ENCODE data around the gene MZT2B.
"Not testable (repeated sequence)": the region's sequence is repeated elsewhere in the genome, so short reads cannot be mapped to it uniquely, and the experiment has no call there.

MZT2B gene

DNA sequence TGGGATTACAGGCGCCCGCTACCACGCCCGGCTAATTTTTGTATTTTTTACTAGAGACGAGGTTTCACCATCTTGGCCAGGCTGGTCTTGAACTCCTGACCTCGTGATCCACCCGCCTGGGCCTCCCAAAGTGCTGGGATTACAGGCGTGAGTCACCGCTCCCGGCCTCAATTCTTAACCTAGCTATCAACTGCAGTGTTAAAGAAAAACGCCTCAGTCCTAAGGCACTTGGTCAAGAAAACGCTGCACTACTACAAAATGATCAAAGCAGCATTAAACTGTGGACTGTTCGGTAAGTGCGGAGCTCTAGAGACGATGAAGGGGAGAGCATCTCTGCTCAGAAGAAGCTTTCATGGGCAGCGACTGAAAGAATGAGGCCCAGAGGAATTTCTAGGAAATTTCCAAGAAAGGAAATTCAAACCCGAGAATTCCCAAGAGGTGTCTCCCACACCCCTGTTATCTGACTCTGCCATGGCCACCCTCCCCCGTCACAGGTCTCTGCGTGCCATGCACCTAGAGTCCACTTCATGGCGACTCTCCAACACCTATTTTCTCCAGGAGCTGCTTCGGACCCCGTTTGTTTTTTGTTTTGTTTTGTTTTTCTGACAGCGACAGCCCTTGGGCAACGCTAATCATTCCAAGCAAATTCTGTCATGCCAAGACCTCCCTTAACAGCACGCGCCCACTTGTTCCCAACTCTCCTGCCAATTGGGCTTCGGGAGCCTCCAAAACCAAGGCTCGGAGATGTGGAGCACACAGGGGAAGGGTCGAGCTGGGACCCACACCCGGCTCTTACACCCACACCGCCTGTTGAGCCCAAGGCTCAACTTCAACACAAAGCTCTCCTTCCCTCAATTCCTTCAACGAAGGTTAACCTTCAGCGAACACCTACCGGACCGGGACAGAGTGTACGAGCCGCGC is 1.4 kb upstream of the MZT2B start:
- not testable (repeated sequence) for DNase-seq

DNA sequence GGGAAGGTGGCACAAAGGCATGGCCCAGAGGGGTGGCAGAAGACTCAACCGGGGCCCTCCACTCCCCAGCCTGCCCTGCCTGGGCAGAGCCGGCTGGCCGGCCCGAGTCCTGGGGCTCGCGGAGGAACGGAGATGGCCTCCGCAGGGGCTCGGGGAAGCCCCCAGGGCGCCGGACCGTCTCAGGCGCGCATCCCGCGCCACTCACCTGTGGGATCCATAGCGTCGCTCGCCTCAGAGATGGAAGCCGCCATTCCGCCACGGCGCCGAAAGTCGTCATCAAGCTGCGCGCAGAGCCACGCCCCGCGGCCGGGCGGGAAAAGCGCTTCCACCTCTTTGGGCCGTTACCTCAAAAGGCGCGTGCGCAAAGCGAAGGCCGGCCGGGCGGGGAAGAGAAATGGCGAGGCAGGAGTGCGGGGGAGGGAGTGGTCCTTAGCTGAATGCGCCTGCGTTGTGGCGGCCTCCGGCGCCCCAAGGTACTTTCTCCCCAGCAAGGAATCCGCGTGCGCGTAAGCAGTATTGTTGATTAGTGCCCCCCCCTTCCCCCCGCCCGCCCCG is 660 bp upstream of the MZT2B start, which contains the start of gene SMPD4:
Gene SMPD4, minus strand, starts transcription at position 278 of the 555 bp plus-strand sequence. CDS start 5,010 bp downstream, outside the sequence.
- peak; percentile 98 for DNase-seq

DNA sequence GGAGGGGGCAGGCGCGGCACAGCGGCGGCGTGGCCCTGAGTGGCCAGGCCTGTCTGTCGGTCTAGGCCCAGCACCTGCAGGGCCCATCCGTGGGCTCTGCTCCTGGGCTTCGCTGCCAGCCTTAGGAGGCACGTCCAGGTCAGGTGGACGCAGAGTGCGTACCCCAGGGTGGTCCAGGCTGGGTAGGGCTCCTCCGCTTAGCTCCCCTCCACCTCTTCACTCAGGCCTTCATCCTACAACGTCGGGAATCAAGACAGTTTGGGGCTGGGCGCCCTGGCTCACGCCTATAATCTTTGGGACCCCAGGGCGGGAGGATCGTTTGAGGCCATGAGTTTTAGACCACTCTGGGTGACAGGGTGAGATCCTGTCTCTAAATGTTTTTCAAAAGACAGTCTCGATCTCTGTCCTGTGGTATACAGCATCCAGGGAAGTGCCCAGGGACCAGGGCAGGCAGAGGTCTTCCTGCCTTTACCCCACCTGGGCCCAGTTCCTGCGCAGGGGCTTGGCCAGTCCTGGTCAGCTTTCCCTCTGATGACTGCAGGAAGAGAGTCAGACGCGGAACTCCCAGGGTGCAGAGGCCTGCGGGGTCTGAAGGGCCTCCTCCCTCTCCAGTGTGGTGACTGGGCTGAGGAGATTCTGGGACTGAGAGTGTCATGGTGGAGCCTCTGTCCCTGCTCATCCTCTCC is 907 bp downstream of the MZT2B start:
- DNase-seq, result not testable (repeated sequence)

DNA sequence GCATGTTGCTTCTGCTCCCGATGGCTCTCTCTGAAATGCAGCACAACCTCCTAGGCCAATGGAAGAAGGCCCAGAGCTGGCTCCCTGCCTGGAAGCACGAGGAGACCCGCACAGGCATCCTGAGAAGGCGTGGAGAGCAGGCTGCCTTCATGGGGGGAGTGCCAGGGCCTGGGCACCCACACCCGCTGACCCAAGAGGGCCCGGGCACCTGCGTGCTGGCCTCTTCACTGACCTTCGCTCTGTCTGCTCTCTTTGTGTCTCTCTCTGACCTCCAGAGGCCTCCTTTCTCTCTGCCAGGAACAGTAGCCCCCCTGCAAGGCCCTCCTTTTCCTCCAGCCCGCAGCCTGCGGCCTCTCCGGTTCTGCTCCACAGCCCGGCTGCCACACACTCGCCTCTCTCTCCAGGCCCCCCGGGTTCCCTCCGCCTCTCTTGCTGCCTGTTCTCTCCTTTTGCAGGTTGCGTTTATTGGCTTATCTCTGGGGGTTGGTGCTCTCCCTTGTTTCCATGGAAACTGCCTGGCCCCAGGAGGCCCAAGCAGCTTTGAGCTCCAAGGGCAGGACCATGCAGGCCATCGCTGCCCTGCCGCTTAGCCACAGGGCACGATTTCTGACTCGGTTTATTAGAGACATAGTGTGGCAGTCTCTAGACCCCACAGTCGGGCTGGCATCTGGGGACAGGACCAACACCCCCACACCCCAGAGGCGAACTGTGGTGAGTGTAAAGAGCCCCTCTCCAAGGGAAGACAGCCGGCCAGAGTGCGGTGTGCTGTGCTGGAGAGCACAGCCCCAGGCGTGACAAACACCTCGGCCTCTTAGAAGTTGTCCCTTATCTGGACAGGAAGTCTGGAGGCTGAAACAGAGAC is 1.7 kb downstream of the MZT2B start:
- no peak for DNase-seq

DNA sequence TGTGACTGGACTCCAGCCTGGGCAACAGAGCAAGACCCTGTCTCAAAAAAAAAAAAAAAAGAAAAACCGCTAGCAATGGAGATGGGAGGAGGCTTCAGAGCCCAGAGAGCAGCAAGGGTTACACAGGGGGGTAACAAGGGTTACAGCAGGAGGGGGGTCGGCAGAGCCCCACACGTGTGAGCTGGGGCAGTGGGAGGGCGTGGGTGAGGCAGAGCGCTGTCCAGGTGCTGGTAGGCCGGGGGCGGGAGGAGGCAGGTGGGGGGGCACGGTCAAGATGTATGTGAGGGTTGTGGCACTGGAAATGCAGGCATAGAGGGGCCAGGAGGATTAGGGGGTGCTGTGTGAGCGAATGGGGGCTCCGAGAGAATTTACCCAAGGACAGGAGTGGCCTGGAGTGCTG is 3.4 kb downstream of the MZT2B start:
- no peak for DNase-seq

DNA sequence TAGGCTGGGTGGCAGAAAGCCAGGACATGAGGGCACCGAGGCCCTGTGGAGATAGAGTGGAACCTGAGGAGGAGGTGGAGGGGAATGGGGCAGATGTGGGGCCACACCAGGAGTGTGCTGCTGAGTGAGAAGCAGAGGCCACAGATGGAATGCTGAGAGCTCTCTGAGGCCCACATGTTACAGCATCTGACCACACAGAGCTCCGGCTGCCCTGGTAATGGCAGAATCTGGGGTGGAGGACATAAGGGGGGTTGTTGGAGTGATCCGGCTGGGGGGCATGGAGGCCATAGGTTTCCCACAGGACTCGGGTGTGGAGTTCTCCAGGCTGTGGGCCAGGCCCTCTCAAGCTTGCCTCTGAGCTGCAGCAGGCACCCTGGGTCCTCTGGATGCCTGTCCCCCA is 3.8 kb downstream of the MZT2B start:
- no peak for DNase-seq

DNA sequence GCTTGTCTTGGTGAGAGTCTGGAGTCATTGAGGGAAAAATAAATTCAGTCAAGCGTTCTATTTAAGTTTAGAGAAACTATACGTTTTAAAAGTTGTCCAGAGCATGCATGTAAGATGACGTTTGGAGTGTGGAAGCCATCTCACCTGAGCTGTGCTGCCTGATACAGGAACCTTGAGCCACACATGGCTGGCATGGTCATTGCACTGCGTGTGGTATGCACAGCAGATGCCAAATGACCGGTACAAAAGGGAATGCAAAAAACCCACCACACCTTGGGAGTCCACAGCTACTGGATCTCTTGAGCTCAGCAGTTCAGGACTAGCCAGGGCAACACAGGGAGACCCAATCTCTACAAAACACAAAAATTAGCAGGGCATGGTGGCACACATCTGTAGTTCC is 4.3 kb downstream of the MZT2B start:
- DNase-seq, result no peak

DNA sequence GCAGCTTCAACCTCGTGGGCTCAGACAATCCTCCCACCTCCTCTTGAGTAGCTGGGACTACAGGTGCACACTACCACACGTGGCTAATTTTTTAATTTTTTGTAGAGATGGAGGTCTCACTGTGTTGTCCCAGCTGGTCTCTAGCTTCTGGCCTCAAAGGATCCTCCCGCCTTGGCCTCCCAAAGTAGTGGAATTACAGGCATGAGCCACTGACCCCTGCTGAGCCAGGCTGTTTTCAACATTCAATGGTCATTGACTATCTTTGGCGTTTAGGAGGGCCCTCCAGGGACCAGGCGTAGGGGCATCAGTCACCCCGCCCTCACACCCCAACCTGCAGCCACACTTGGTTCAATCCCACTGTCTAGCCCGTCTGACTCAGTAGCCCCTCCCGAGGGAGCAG is 5.2 kb downstream of the MZT2B start:
- DNase-seq, result no peak

DNA sequence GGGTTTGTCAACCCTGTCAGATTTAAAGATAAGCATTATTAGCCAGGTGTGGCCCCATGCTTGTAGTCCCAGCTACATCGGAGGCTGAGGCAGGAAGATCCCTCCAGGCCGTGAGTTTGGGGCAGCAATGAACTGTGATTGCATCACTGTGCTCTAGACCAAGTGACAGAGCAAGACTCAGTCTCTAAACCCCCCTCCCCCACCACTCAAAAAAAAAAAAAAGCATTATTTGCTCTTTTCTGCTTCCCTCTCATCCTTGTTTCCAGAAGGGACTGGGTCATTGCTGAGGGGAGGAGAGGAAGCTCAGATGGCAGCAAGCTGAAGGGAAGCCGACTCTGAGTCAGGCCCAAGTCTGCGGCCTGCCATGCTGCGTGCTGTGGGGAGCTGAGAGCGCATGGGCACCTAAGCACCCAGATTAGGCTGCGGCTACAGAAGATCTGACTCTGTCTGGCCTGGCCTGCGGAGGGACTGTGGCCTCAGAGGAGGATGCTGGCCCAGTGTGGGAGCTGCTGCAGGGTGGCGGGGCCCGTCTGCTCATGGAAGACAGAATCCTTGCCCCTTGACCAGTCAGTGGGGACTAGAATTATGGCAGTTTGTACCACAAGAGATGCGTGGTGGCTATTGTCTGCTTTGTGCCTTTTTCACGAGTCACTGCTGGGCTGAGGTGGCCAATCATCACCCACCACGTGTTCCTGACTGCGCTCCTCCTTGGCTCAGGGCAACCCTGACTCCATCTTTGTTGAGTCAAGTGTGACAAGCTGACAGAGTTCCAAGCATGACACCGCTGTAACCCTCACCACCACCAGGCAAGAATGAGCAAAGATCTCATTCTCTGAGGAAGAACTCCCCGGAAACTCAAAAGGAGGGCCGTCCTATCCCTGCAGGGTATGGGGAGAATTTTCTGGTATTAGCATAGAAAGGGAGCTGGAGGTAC is 6.1 kb downstream of the MZT2B start:
- DNase-seq, result not testable (repeated sequence)

DNA sequence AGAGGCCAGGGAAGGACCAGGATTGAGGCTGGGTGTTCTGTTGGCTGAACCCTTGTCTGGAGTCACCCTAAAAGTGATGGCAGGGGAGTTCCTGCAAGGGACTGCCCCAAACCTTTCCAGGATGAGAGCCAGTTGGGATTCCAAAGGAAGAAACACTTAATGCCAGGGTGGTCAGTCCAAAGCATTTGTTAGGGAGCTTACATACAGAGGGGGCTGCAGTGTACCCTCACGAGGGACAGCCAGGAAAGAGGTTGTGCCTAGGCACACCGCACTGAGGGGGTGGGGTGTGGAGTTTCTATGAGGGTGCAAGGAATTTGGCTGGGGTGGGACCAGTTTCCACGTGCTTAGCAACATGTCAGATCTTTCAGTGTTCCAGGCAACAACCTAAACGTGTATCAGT is 6.9 kb downstream of the MZT2B start:
- DNase-seq, result not testable (repeated sequence)

DNA sequence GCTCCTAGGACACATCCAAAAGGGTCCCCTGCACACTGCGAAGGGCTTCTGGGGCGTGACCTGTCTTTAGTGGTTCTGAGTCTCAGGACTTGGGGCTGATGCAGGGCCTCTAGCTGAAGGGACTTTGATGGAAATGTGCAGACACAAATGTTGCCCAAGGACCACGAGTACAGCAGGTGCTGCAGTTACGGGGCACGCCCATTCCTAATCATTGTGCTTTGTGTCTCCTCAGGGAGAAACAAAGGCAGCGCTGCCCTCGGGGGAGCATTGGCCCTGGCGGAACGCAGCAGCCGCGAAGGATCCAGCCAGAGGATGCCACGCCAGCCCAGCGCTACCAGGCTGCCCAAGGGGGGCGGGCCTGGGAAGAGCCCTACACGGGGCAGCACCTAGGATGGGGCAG is 8.2 kb downstream of the MZT2B start:
- no peak for DNase-seq

DNA sequence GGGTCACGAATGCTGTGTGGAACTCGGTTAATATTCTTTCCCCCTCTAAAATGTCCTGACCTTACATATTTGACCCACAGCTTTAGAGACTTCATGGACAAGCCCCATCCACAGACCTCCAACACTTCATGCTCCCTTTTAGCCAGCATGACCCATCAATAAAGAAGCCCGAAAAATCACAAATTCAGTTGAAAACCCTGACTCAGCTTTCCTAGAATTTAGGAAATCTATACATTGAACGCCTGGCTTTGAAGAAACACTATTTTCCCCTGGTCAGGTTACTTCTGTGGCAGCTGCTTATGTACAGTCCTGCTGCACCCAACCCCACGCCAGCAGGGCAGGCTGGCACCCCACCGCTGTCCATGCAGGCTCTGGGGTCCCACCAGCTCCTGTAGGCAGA is 9.3 kb downstream of the MZT2B start:
- not testable (repeated sequence) for DNase-seq

DNA sequence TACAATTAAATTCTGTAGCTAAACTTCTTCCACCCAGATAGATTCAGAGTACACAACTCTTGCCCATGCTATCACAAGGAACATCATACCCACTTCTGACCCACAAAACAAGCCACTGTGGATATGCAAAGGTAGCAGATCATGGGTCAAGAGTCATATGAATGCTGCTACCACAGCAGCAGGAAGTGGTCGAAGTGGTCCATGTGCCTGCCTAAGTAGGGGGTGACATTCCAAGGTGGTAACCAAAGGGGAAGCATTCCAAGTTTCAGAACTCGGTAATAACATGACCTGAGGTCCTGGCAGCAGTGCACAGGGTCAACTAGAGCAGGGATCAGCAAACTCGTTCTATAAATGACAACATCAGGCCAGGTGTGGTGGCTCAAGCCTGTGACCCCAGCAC is 10.4 kb downstream of the MZT2B start:
- DNase-seq, result not testable (repeated sequence)

DNA sequence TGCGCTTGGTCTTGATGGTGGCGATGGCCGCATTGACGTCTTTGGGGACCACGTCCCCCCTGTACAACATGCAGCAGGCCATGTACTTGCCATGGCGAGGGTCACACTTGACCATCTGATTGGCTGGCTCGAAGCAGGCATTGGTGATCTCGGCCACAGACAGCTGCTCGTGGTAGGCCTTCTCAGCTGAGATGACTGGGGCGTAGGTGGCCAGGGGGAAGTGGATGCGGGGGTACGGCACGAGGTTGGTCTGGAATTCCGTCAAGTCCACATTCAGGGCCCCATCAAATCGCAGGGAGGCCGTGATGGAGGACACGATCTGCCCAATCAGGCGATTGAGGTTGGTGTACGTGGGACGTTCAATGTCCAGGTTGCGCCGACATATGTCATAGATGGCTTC is 11.8 kb downstream of the MZT2B start:
- DNase-seq, result not testable (repeated sequence)

DNA sequence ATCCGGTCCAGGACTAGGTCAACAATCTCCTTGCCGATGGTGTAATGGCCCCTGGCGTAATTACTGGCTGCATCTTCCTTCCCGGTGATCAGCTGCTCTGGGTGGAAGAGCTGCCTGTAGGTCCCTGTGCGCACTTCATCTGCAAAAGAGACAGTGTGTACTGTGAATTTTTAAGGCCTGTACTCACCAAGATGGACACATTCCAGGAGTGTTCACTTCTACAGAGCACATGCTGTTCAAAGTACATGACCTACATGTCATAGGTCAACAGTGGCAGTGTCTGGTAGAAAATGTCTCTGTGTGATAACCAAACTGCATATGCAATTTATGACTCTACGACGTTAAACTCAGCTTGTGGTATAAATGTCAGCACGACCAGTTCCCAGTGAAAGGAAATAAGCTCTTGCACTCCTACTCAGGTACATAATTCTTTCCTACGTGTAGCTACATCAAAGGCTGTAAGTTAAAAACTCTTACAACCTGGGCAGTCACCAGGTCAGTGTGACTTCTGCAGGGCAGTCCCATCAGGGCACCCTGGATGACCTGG is 13.1 kb downstream of the MZT2B start:
- not testable (repeated sequence) for DNase-seq

DNA sequence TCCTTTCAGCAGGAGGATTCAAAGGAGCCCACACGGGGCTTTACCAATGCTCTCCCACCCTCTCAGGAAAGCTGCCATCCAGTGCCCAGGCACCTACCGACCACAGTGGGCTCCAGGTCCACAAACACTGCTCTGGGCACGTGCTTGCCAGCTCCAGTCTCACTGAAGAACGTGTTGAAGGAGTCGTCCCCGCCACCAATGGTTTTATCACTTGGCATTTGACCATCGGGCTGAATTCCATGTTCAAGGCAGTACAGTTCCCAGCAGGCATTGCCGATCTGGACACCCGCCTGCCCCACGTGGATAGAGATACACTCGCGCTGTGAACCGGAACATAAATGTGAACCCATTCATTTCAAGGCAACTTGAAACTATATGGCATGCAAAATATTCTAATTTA is 14.0 kb downstream of the MZT2B start:
- DNase-seq, result not testable (repeated sequence)

DNA sequence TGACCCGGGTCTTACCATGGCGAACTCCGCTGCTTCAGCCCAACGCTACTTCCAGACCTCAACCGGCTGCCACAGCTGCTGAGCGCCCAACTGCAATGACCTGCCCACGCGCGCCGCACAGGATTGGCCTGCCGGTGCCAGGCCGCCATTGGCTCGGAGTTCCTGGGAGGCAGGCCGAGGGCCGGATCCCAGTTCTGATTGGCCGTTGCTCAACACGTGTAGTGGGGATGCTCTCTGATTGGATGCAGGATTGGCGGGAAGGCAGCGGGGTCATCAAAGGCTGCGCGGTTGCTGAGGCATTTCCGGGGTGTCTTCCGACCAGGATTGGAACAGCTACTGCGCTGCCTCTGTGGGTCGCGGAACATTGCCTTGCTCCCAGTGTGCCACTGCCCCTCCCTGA is 16.3 kb downstream of the MZT2B start, which contains the start of gene TUBA3E:
Gene TUBA3E, minus strand, starts transcription at position 97 of the 400 bp plus-strand sequence. Its CDS starts 79 bp downstream, at position 18.
- DNase-seq, result no peak

DNA sequence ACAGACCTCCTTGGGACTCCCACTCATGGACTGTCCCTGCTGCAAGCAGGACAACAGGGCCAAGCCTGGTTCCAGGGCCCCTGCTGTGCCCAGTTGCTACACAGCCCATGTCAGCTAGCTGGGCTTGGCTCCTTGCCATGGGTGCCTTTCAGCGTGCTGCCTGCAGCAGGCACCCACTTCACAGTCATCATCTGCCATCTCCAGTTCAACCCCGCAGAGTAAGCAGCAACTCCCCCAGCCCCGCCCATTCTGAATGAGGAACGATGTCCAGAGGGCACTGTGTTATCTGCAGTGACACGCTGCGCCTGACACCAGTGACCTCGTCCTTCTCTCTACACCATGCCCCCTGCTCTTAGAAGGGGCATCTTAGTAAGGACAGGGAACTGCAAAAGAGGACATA is 20.5 kb downstream of the MZT2B start:
- DNase-seq, result not testable (repeated sequence)

DNA sequence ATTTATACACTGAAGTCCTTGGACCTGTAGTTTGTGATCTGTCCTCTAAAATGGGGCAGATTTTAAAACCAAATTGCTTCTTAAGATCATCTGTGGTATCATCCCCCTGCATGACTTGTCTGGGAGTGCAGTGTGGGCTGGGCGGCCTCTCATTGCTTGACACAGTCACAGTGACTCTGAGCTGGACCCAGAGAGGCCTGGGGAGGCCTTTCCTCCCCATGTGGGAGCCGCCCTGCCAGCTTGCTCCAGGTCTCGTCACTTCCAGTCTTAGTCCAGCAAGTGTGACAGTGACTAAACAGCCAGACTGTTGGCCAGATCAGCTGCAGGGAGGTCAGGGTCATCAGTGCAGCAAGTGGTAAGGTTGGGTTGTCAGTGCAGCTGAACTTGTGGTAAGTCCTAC is 21.1 kb downstream of the MZT2B start:
- DNase-seq, result not testable (repeated sequence)

DNA sequence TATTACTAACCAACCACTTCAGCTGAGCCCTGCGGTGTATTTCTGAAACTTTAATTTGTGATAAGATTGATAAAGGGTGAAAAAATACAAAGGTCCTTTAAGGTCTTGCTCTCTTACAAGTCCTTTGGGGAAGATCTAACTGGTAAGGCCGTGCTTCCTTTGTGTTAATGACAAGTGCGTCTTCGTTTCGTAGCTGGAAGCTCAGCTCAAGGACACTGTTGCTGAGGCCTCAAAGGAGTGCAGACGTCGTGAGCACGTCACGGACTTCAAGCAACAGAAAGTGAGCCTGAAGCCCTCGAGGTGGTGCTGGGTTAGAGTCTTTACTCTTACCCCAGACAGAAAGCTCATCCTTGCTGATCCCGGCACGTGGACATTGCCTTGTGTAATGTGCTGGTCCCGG is 25.0 kb downstream of the MZT2B start:
- DNase-seq, result not testable (repeated sequence)

DNA sequence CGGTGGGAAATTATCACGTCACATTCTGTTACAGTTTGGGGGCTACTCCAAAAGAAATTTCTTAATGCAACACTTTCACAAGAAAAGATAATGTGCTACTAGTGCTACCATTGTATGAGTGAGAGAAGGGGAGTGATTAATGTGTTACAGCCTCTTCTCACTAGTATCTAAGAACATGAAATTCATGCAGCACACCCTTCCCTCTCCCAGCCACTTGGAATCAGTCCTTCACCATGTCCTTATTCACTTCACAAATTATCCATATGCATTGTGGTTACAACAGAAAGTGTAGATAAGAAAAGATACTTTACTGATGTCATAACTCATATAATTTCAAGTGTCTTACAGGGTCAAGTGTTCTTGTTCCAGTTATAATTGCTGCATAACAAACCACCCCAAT is 37.1 kb downstream of the MZT2B start:
- DNase-seq, result not testable (repeated sequence)

All from effector CD8-positive, alpha-beta T cell (primary cell).